ENCODE results near the gene SURF2.

The SURF2 gene

GRCh38 chr9:133404454-133405002, 48.2 kb downstream of the SURF2 start:
- H3K9me2 ChIP-seq (replicated peaks; ENCODE audit: low read depth, low read length) = no peaks in the 10 kb centered on the region
- no peaks in the 10 kb centered on the region for H4K20me1 ChIP-seq (ENCODE audit: insufficient read depth, low read length, poor library complexity, severe bottlenecking)
- H3K9me3 ChIP-seq (ENCODE audit: insufficient read depth, low read depth, low read length) = no peaks in the 10 kb centered on the region
- H3F3A ChIP-seq (ENCODE audit: low read depth) = no peaks in the 10 kb centered on the region
- H3K4me1 ChIP-seq (ENCODE audit: insufficient read depth, low read length, poor library complexity, severe bottlenecking) = no peaks in the 10 kb centered on the region
- H3K79me2 ChIP-seq (ENCODE audit: insufficient read depth, low read length) = no peaks in the 10 kb centered on the region
- no peak overlapping the region for H2AFZ ChIP-seq (ENCODE audit: low read length)
- H3K27me3 ChIP-seq (ENCODE audit: insufficient read depth, low read length, poor library complexity, severe bottlenecking) = no peaks in the 10 kb centered on the region
- TF ChIP-seq, protein P1, sequence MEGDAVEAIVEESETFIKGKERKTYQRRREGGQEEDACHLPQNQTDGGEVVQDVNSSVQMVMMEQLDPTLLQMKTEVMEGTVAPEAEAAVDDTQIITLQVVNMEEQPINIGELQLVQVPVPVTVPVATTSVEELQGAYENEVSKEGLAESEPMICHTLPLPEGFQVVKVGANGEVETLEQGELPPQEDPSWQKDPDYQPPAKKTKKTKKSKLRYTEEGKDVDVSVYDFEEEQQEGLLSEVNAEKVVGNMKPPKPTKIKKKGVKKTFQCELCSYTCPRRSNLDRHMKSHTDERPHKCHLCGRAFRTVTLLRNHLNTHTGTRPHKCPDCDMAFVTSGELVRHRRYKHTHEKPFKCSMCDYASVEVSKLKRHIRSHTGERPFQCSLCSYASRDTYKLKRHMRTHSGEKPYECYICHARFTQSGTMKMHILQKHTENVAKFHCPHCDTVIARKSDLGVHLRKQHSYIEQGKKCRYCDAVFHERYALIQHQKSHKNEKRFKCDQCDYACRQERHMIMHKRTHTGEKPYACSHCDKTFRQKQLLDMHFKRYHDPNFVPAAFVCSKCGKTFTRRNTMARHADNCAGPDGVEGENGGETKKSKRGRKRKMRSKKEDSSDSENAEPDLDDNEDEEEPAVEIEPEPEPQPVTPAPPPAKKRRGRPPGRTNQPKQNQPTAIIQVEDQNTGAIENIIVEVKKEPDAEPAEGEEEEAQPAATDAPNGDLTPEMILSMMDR (conservative IDR thresholded peaks at IDR 0.05; ENCODE audit: low read length) = no peak
- no peak for TF ChIP-seq EZH2phosphoT487 (IDR thresholded peaks at IDR 0.05; ENCODE audit: borderline replicate concordance)
- no peak overlapping the region for H3K4me2 ChIP-seq (ENCODE audit: low read depth, low read length, poor library complexity, severe bottlenecking)
- no peak overlapping the region for H3K9ac ChIP-seq (ENCODE audit: low read depth, low read length, poor library complexity, severe bottlenecking)
- no peak overlapping the region for H3K4me3 ChIP-seq (ENCODE audit: low read length, poor library complexity, severe bottlenecking)
- H3K36me3 ChIP-seq (ENCODE audit: insufficient read depth, low read length) = peaks cover 39% of the 10 kb centered on the region; the same call in 1 of the 2 replicates

GRCh38 chr9:133405508-133406438, 49.4 kb downstream of the SURF2 start:
- Histone ChIP-seq H4K20me1 (ENCODE audit: insufficient read depth, low read length, poor library complexity, severe bottlenecking) (no peaks in the 10 kb centered on the region), H3F3A (ENCODE audit: low read depth) (no peaks in the 10 kb centered on the region), H3K36me3 (ENCODE audit: insufficient read depth, low read length) (peaks cover 52% of the 10 kb centered on the region; the same call in 1 of the 2 replicates), H3K9ac (ENCODE audit: low read depth, low read length, poor library complexity, severe bottlenecking) (no peak overlapping the region), H3K79me2 (ENCODE audit: insufficient read depth, low read length) (no peaks in the 10 kb centered on the region), H3K4me1 (ENCODE audit: insufficient read depth, low read length, poor library complexity, severe bottlenecking) (no peaks in the 10 kb centered on the region), H3K27me3 (ENCODE audit: insufficient read depth, low read length, poor library complexity, severe bottlenecking) (no peaks in the 10 kb centered on the region), H3K9me3 (ENCODE audit: insufficient read depth, low read depth, low read length) (no peaks in the 10 kb centered on the region), H3K4me2 (ENCODE audit: low read depth, low read length, poor library complexity, severe bottlenecking) (no peak overlapping the region), H2AFZ (ENCODE audit: low read length) (no peak overlapping the region), H3K9me2 (replicated peaks; ENCODE audit: low read depth, low read length) (no peaks in the 10 kb centered on the region), H3K4me3 (ENCODE audit: low read length, poor library complexity, severe bottlenecking) (no peak overlapping the region)
- TF ChIP-seq EZH2phosphoT487 (IDR thresholded peaks at IDR 0.05; ENCODE audit: borderline replicate concordance) = no peak

DNA sequence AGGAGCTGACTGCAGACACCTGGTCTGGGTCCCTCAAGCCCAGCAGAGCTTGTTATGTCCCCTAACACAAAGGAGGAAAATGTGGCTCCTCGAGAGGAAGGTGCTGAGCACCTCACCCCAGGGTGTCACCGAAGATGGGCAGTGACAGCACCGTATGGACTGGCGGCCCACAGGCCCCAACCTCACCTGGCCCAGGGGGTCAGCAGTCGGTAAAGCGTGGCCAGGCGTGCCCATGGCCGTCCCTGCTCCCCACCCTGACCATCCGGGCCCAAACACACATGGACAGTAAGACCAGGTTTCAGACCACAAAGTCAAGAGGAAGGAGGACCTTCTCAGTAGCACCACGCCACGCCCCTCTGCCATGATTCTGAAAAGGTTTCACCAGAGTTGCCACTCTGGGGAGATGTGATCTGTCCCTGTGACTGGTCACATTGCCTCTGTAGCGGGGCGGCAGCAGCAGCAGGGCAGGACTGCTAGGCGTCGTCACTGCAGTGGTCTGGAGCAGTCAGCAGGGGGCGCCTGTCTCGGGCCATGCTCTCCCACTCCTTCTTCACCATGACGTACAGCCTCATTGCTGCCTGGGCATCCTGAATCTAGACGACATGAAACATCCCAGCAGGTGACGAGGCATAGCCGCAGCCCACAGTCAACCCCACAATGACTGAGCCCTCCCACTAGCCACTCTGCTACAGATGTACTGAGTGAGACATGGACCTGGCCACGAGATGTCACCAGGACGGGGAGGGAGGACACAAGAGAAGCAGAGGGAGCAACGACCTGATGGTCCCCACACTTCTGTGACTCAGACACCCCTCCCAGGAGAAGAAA, 50.3 kb downstream of the SURF2 start:
- Histone ChIP-seq H3K27me3 (ENCODE audit: insufficient read depth, low read length, poor library complexity, severe bottlenecking) (no peaks in the 10 kb centered on the region), H3K4me3 (ENCODE audit: low read length, poor library complexity, severe bottlenecking) (no peak overlapping the region), H3K9me3 (ENCODE audit: insufficient read depth, low read depth, low read length) (no peaks in the 10 kb centered on the region), H4K20me1 (ENCODE audit: insufficient read depth, low read length, poor library complexity, severe bottlenecking) (no peaks in the 10 kb centered on the region), H3F3A (ENCODE audit: low read depth) (no peaks in the 10 kb centered on the region), H3K79me2 (ENCODE audit: insufficient read depth, low read length) (no peaks in the 10 kb centered on the region), H3K9me2 (replicated peaks; ENCODE audit: low read depth, low read length) (no peaks in the 10 kb centered on the region), H3K9ac (ENCODE audit: low read depth, low read length, poor library complexity, severe bottlenecking) (no peak overlapping the region), H3K4me1 (ENCODE audit: insufficient read depth, low read length, poor library complexity, severe bottlenecking) (no peaks in the 10 kb centered on the region), H2AFZ (ENCODE audit: low read length) (no peak overlapping the region), H3K4me2 (ENCODE audit: low read depth, low read length, poor library complexity, severe bottlenecking) (no peak overlapping the region), H3K36me3 (ENCODE audit: insufficient read depth, low read length) (peaks cover 59% of the 10 kb centered on the region; the same call in 1 of the 2 replicates)
- TF ChIP-seq EZH2phosphoT487 (IDR thresholded peaks at IDR 0.05; ENCODE audit: borderline replicate concordance) = no peak
- TF ChIP-seq, protein P1 (conservative IDR thresholded peaks at IDR 0.05; ENCODE audit: low read length) = peak; percentile 90

All from Loucy (cell line).